ENCODE measurements around the gene SLC25A19.
"Not testable (repeated sequence)": the region's sequence is repeated elsewhere in the genome, so short reads cannot be mapped to it uniquely, and the experiment has no call there.

SLC25A19 gene

GRCh38 chr17:75301049-75301448 is 11.8 kb upstream of the SLC25A19 start:
- DNase-seq = no peak

GRCh38 chr17:75300280-75300679 is 11.0 kb upstream of the SLC25A19 start:
- no peak for DNase-seq

- peak; percentile 41 to 45 for DNase-seq
Measured at GRCh38 chr17:75295201-75296158, 6.2 kb upstream of the SLC25A19 start.

- DNase-seq = not testable (repeated sequence)
Measured at GRCh38 chr17:75292810-75293448, 3.7 kb upstream of the SLC25A19 start.

GRCh38 chr17:75289832-75290337 is 652 bp upstream of the SLC25A19 start:
- DNase-seq = no peak

GRCh38 chr17:75288770-75289114 is 491 bp downstream of the SLC25A19 start:
- DNase-seq = peak; percentile 73 to 75

- no peak for DNase-seq
Measured at GRCh38 chr17:75288359-75288758, 874 bp downstream of the SLC25A19 start.

- DNase-seq = no peak
Measured at GRCh38 chr17:75287221-75287620, 2.0 kb downstream of the SLC25A19 start.

- DNase-seq = no peak
Measured at GRCh38 chr17:75285123-75285522, 4.1 kb downstream of the SLC25A19 start.

GRCh38 chr17:75280189-75280588 is 9.0 kb downstream of the SLC25A19 start:
- not testable (repeated sequence) for DNase-seq

- no peak for DNase-seq
Measured at GRCh38 chr17:75277664-75278071, 11.6 kb downstream of the SLC25A19 start.

- no peak for DNase-seq
Measured at GRCh38 chr17:75273977-75274708, 15.1 kb downstream of the SLC25A19 start.

- DNase-seq = no peak
Measured at GRCh38 chr17:75272848-75273184, 16.4 kb downstream of the SLC25A19 start.

GRCh38 chr17:75271955-75272847 is 17.0 kb downstream of the SLC25A19 start:
- DNase-seq = peak; percentile 48 to 53

- DNase-seq = peak; percentile 89 to 94
Measured at GRCh38 chr17:75271233-75271954, 17.8 kb downstream of the SLC25A19 start.

GRCh38 chr17:75270966-75271232 is 18.3 kb downstream of the SLC25A19 start, which contains the start of gene MIF4GD:
MIF4GD (minus strand) TSS chr17:75271231; CDS start chr17:75270195, 1,036 bp downstream.
- DNase-seq = no peak

- peak; percentile 82 to 85 for DNase-seq
Measured at GRCh38 chr17:75270218-75270965, 18.8 kb downstream of the SLC25A19 start.

GRCh38 chr17:75269844-75270217 is 19.4 kb downstream of the SLC25A19 start:
- no peak for DNase-seq

GRCh38 chr17:75267411-75268232 is 21.6 kb downstream of the SLC25A19 start:
- peak in 1 of 2 experiments; percentile 28 for DNase-seq

GRCh38 chr17:75267153-75267410 is 22.2 kb downstream of the SLC25A19 start:
- no peak for DNase-seq
